ENCODE data around the gene ATP1A3. TPM values are rescaled to one million over a fixed set of nuclear protein-coding genes. Genes with fewer than 3 reads are reported as not detected.
"Not testable (repeated sequence)": the region's sequence is repeated elsewhere in the genome, so short reads cannot be mapped to it uniquely, and the experiment has no call there.

Gene ATP1A3
- total RNA-seq, 4 donors from 2014 or later: 0.55 TPM; not detected in 3

- no peaks in the 10 kb centered on the region for H3K27me3 ChIP-seq
- no peaks in the 10 kb centered on the region for H3K4me1 ChIP-seq
- H3K9me3 ChIP-seq: no peaks in the 10 kb centered on the region
- no peak overlapping the region for H3K4me3 ChIP-seq
- intact Hi-C loops (cut with DNase I; ENCODE audit: low total_unique reads): no loop called here
- no peak overlapping the region for H3K27ac ChIP-seq
- no peak for DNase-seq
- TF ChIP-seq POLR2A (IDR thresholded peaks at IDR 0.05) (no peak), CTCF (IDR thresholded peaks at IDR 0.05) (no peak)
- H3K36me3 ChIP-seq: no peaks in the 10 kb centered on the region
Observed at GRCh38 chr19:42021185-42021584, 27.2 kb upstream of the ATP1A3 start.

GRCh38 chr19:42018503-42019193 lies 24.6 kb upstream of the ATP1A3 start:
- Histone ChIP-seq H3K27ac (no peak overlapping the region), H3K27me3 (no peaks in the 10 kb centered on the region), H3K36me3 (no peaks in the 10 kb centered on the region), H3K4me1 (no peaks in the 10 kb centered on the region), H3K9me3 (no peaks in the 10 kb centered on the region), H3K4me3 (no peak overlapping the region)
- no peak for DNase-seq
- no peak for TF ChIP-seq CTCF (IDR thresholded peaks at IDR 0.05)
- TF ChIP-seq POLR2A (IDR thresholded peaks at IDR 0.05): no peak
- intact Hi-C loops (cut with DNase I; ENCODE audit: low total_unique reads): no loop called here

GRCh38 chr19:42017040-42017439 lies 23.0 kb upstream of the ATP1A3 start:
- TF ChIP-seq CTCF (IDR thresholded peaks at IDR 0.05) (no peak), POLR2A (IDR thresholded peaks at IDR 0.05) (no peak)
- intact Hi-C loops (cut with DNase I; ENCODE audit: low total_unique reads): no loop called here
- no peak for DNase-seq
- Histone ChIP-seq H3K9me3 (no peaks in the 10 kb centered on the region), H3K27ac (no peak overlapping the region), H3K4me3 (no peak overlapping the region), H3K27me3 (no peaks in the 10 kb centered on the region), H3K4me1 (no peaks in the 10 kb centered on the region), H3K36me3 (no peaks in the 10 kb centered on the region)

GRCh38 chr19:42012747-42013146 lies 18.7 kb upstream of the ATP1A3 start:
- H3K27ac ChIP-seq; H3K4me1 ChIP-seq; DNase-seq; H3K36me3 ChIP-seq; H3K4me3 ChIP-seq; intact Hi-C loops (cut with DNase I; ENCODE audit: low total_unique reads); H3K9me3 ChIP-seq; H3K27me3 ChIP-seq: not testable (repeated sequence)

GRCh38 chr19:42010245-42011126 lies 16.5 kb upstream of the ATP1A3 start:
- H3K27me3 ChIP-seq: no peaks in the 10 kb centered on the region
- H3K4me1 ChIP-seq: no peaks in the 10 kb centered on the region
- H3K27ac ChIP-seq: no peak overlapping the region
- H3K9me3 ChIP-seq: no peaks in the 10 kb centered on the region
- DNase-seq: no peak
- no peaks in the 10 kb centered on the region for H3K36me3 ChIP-seq
- H3K4me3 ChIP-seq: no peak overlapping the region
- intact Hi-C loops (cut with DNase I; ENCODE audit: low total_unique reads): no loop called here
- TF ChIP-seq CTCF (IDR thresholded peaks at IDR 0.05) (no peak), POLR2A (IDR thresholded peaks at IDR 0.05) (no peak)
